NCI-H2196 treated with DMSO at 0.1 percent for 48 hours (cell line): Measurements from ENCODE around the gene DEPP1.
"Not testable (repeated sequence)": the region's sequence is repeated elsewhere in the genome, so short reads cannot be mapped to it uniquely, and the experiment has no call there.

Experiments used
- DNase-seq: peaks from one replicate; lab custom pipeline; 2025; ENCODE audit not compliant: unreplicated experiment; lab: John Stamatoyannopoulos, UW

Gene DEPP1

GRCh38 chr10:44978570-44979280 lies at the start of gene DEPP1:
Gene DEPP1 (minus strand): TSS chr10:44978809. CDS start chr10:44978030, 779 bp downstream.
- peak; percentile 63 for DNase-seq

DNA sequence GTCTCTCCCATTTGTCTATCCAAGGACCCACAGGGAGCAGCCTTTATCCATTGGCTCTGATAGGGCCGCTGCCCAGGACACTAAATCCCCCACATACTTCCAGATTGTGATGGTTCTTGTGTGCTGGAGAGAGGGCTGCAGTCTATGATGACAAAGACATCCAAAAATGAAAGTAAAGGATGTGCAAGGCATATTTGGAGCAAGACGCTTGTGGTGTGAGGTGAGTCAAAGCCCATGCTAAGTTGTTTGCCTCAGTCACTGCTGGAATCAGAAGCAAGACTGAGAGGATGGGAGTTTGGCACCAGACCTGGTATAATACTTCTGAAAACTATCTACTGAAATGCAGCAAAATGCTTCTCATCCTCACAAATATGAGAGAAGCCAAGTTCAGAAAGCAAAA lies 44.8 kb upstream of the DEPP1 start:
- no peak for DNase-seq

DNA sequence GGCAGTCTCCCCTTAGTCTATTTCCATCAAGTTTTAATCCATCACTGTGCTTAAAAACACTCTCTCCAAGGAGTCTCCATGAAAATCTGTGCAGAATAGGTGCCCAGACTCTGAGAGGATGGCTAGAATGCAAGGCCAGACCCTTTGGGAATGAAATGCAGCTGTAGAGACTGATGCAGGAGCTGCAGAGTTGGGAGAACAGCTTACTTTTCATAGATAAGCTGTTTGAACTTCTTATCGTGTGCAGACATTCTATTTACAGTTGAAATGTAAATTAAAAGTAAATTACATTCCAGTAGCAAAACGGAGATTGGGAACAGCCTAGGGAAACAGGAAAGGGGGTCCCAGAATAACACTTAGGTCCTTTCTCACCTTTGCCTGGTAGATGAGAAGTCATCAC lies 37.0 kb upstream of the DEPP1 start:
- no peak for DNase-seq

DNA sequence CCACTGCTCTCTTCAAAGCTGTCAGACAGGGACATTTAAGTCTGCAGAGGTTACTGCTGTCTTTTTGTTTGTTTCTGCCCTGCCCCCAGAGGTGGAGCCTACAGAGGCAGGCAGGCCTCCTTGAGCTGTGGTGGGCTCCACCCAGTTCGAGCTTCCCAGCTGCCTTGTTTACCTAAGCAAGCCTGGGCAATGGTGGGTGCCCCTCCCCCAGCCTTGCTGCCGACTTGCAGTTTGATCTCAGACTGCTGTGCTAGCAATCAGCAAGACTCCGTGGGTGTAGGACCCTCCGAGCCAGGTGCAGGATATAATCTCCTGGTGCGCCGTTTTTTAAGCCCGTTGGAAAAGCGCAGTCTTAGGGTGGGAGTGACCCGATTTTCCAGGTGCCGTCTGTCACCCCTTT lies 35.9 kb upstream of the DEPP1 start:
- not testable (repeated sequence) for DNase-seq

- peak; percentile 68 for DNase-seq
Observed at GRCh38 chr10:45008524-45009161, 30.0 kb upstream of the DEPP1 start.

- DNase-seq, result no peak
Observed at GRCh38 chr10:45006276-45007030, 27.8 kb upstream of the DEPP1 start.

- DNase-seq, result no peak
Observed at GRCh38 chr10:45005284-45005683, 26.7 kb upstream of the DEPP1 start.

DNA sequence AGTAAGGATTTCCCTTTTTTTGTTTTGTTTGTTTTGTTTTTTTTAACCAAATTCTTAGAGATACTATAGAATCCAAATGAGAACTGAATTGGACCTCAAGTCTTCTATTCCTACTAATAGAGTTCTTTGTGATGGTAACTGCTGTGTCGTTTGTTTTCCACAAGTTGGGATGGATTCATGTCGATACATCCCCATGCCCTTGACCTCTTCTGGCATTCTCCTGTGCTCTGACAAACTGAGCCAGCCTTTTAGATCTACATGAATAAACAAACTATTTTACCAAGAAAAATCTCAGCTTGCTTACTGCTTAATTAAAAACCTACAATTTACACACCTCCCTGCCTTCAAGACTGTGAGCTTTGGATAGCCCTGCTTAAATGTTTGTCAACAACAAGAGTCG lies 26.1 kb upstream of the DEPP1 start:
- DNase-seq, result no peak

DNA sequence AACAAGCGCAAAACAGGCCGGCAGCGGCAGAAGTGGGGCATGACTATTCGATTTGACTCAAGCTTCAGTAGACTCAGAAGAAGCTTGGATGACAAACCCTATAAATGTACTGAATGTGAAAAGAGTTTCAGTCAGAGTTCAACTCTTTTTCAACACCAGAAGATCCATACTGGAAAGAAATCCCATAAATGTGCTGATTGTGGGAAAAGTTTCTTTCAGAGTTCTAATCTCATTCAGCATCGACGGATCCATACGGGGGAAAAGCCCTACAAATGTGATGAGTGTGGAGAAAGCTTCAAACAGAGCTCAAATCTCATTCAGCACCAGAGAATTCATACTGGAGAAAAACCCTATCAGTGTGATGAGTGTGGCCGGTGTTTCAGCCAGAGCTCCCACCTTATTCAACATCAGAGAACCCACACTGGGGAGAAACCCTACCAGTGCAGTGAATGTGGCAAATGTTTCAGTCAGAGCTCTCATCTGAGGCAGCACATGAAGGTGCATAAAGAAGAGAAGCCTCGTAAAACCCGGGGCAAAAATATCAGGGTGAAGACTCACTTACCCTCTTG lies 24.9 kb upstream of the DEPP1 start:
- DNase-seq, result no peak

DNA sequence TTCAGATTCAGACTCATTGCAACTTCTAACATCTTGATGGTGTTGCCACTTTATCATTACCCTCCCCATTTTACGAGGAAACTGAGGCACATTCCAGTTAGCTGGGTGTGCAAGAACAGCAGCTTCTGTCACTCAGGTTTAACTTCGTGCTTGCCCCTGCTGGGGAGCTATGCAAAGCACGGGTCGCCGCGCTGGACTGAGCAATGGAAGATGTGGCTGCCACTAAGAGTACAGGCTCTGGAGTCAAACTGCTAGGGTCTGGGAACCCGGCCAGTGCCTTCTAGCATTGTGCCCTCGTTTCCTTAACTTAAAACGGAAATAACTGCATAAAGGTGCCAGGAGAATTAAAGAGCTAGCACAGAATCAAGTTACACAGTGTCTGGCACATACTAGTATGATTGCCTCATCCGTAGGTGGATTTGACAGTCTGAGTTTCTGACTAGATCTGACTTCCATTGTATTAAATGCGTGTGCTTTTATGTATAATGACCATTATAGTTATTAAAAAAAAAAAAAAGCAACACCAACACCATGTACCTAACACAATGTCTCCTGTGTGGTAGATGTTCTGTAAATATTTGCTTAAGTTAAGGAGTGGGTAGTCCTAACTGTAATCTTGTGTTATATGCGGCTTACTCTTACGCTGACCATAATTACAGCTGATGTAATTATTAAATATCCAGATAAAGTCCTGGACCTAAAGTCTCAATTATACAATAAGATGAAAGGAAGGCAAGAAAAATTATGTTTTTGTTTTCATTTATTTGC lies 23.0 kb upstream of the DEPP1 start:
- DNase-seq, result peak; percentile 50

DNA sequence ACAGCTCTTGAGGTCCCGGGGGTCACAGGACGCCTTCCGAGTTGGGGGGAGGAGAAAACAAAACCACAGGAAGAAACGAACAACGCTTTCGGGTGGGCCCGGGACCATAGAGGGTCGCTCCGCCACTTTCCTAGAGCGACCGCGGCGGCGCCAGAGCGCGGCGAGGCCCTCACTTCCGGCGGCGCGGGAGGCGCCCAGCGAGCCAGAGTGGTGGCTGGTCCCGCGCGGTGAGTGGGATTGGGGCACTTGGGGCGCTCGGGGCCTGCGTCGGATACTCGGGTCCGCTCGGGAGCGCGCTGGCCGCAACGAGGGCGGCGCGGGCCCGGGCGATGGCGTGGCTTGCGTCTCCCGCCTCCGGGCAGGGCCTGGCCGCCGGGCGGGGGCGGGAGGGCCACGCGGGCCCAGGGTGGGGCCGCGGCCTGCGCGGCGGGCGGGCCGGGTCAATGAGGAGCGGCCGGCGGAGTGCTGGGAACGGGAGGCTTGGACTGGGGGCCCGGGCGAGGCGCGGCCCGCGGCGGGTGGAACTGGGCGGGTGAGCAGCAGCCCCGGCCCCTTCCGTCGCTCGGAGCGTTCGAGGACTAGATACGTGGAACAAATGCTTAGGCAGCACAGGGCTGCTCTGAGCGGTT lies 22.3 kb upstream of the DEPP1 start, which contains the start of gene ZNF22:
TSS of gene ZNF22 (plus strand) at position 172 of the 629 bp plus-strand sequence. CDS start 2,446 bp downstream, outside the sequence.
- DNase-seq, result no peak

GRCh38 chr10:45000138-45000751 lies 21.6 kb upstream of the DEPP1 start:
- no peak for DNase-seq

- no peak for DNase-seq
Observed at GRCh38 chr10:44998146-44998631, 19.6 kb upstream of the DEPP1 start.

- no peak for DNase-seq
Observed at GRCh38 chr10:44997105-44997748, 18.6 kb upstream of the DEPP1 start.

DNA sequence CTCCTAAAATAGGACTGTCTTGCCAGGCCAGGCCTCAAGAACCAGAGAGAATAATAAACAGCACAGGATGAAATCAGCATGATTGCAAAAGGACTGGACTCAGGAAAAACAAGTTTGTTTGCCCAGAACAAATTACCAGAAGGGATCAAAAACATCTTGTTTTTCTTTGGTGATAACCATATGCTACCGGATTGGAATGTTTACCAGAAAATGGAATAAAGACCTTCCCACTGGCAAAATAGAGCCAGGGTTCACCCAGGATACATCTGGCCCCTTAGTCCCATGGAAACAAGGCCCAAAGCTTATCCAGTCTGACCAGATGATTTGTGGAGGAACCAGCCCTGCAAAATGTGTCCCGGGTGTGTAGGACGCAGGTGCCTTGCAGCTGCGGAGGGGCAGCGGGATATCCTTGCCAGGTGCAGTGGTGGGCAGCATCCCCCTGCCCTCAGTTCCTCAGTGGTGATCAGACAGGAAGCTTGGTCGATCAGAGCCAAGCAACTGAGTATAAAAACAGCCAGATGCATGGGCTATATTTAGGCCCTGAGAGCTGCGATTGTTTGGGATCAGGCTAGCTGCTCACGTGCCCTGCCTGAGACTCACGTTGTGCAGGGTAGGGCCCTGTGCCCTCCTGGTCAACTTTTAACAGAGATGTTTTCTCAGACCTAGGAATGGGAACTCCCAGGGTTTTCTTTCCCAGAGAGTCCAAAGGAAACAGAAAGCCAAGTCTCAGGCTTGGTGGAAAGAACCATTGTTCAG lies 17.5 kb upstream of the DEPP1 start:
- no peak for DNase-seq

DNA sequence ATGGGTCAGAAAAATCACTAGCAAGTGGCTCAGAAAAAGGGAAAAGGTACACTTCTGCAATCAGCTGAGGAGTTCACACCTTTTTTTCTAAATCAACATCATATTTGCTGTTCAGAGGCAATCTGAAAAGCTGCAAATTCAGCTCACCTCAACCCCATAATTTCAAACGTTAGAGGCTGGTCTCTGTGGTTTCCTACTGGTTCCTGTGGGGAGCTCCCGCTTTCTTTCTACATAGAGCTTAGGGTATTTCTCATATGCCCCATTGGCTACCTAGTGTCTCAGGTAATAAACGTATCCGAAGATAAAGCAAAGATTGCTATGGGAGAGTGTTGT lies 16.9 kb upstream of the DEPP1 start:
- no peak for DNase-seq

GRCh38 chr10:44994752-44995530 lies 16.3 kb upstream of the DEPP1 start:
- DNase-seq, result no peak
